22Rv1 (cell line): ENCODE data around the gene NPTXR.
A peak's percentile ranks its signal among the peaks of the same experiment; 100 is the strongest.

Experiments used
- H3K27ac ChIP-seq: fragments of 450-650 bp; 2 replicates; pipeline ENCODE4 v1.5.1; 2017
- CTCF ChIP-seq: fragments of 450-650 bp; IDR thresholded peaks from 2 replicates; pipeline ENCODE4 v1.5.1; 2017; ENCODE audit warnings: mild to moderate bottlenecking
- ZFX ChIP-seq: fragments of 450-650 bp; IDR thresholded peaks from 2 replicates; pipeline ENCODE4 v1.6.1; 2017; ENCODE audit warnings: antibody characterized with exemption, borderline replicate concordance

The NPTXR gene

GRCh38 chr22:38865201-38866023 lies 21.6 kb upstream of the NPTXR start:
- TF ChIP-seq ZFX (no peak), CTCF (no peak)
- H3K27ac ChIP-seq: 0 out of 2 replicates have a peak overlapping the region, but pooled peaks have one; percentile 5

- 0 out of 2 replicates have a peak overlapping the region, but pooled peaks have one; percentile 5 for H3K27ac ChIP-seq
- TF ChIP-seq CTCF (no peak), ZFX (no peak)
Measured at GRCh38 chr22:38864361-38865191, 20.7 kb upstream of the NPTXR start.

GRCh38 chr22:38863531-38864131 lies 19.8 kb upstream of the NPTXR start:
- no peak overlapping the region for H3K27ac ChIP-seq
- TF ChIP-seq ZFX: no peak
- no peak for TF ChIP-seq CTCF

- TF ChIP-seq CTCF (no peak), ZFX (no peak)
- H3K27ac ChIP-seq: peak overlapping the region; percentile 25; the same call in 1 of the 2 replicates
Measured at GRCh38 chr22:38862375-38863329, 18.8 kb upstream of the NPTXR start.

GRCh38 chr22:38861927-38862326 lies 18.1 kb upstream of the NPTXR start:
- TF ChIP-seq CTCF (no peak), ZFX (no peak)
- H3K27ac ChIP-seq: 0 out of 2 replicates have a peak overlapping the region, but pooled peaks have one; percentile 25

- TF ChIP-seq CTCF (no peak), ZFX (no peak)
- H3K27ac ChIP-seq: no peak overlapping the region
Measured at GRCh38 chr22:38861170-38861876, 17.5 kb upstream of the NPTXR start.
